Activated CD4-positive, alpha-beta T cell treated with anti-CD3 and anti-CD28 coated beads, Interleukin-2, amount 50 U/mL, for 24 hours (primary cell): ENCODE results near the gene KISS1.
"Not testable (repeated sequence)": the region's sequence is repeated elsewhere in the genome, so short reads cannot be mapped to it uniquely, and the experiment has no call there.

Experiments
- DNase-seq, 2 donors: peaks; one replicate each; pipeline ENCODE4 v3.0.0-alpha.2; 2020; ENCODE audit warnings: low read depth in 1 of 2, low spot score in 1 of 2

Gene KISS1, protein sequence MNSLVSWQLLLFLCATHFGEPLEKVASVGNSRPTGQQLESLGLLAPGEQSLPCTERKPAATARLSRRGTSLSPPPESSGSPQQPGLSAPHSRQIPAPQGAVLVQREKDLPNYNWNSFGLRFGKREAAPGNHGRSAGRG

DNA sequence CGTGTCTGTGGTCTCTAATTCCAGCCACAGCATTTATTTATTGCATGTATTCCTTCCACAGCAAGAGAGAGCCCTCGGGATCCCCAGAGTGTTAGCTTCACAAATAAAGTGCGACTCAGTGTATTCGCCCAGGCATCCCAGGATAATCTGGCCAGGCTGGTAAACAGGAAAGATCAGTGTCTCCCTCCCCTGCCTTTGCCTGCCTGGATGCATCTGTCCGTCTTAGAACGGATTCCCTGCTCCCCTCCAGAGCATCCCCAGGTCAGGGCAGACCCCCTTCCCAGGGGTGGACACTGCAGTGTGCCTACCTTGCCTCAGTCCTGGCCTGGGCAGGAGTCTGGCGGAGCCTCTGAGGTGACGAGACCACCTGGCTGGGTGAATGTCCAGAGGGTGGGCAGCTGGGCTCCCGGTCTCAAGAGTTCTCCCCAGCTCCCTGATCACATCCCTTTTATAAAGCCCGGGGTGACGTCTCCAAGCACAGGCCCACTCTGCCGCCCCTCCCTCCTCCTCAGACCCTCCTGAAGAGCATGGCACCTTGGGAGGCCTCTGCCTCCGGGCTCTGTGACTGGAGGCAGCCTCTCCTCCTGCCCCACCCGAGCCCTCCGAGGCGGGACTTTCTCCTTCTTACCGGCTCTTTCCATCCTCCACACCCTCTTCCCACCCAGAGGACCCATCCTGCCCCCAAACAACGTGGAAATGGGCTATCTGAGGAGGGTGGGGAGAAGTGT is at the start of gene KISS1:
Gene KISS1 (minus strand): TSS at position 424 of the 728 bp plus-strand sequence. CDS start 3,615 bp downstream, outside the sequence.
- no peak for DNase-seq

DNA sequence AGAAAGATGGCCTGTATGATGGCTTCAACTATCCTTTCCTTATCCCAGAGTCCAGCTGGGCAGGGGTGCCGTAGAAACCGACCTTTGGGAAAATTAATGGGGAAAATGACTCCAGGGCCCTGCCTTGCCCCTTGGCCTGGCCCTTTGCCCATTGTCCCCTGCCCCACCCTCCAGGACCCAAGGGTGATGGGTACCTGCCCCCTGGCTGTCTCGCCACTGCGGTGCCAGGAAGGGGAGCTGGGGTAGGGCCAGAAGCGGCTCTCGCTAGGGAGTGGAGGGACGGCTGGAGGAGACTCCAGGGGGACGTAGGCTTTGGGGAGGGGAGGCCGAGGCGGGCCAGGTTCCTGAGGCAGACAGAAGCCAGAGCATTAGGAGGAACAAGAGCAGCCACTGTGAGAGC is 46.6 kb upstream of the KISS1 start:
- no peak for DNase-seq

DNA sequence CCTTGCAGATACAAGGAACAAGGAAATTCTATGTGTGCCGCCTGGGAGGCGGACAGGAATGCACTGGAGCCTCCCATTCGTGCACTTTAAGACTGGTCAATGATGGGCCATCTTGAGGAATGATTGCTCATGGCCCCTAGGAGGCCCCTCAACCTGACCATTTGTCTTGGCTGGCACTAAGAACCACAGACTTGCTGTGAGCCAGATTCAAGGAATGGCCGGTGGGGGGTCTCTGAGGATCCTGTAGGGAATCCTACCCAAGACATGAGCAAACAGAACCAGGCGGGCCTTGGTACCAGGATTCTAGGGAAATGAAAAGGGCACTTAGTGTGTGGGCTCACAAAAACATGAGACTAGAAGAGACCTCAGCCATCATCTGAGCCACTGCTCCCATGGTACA is 45.6 kb upstream of the KISS1 start:
- no peak for DNase-seq

DNA sequence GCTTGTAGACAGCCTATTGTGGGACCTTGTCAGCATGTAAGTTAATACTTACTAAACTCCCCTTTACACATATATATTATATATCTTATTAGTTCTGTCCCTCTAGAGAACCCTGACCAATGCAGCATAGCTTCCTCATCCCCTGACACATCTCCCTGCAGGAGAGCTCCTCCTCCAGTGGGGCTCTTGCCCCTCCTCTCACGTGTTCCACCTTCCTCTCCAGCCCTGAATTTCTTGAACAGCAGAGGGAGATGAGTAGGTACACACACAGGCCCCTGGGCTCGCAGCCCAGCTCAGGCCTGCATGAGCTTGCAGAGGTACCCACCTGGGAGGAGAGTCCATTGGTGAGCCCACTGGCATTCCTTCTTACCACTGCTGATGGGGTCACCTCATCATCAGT is 44.8 kb upstream of the KISS1 start:
- DNase-seq = no peak

DNA sequence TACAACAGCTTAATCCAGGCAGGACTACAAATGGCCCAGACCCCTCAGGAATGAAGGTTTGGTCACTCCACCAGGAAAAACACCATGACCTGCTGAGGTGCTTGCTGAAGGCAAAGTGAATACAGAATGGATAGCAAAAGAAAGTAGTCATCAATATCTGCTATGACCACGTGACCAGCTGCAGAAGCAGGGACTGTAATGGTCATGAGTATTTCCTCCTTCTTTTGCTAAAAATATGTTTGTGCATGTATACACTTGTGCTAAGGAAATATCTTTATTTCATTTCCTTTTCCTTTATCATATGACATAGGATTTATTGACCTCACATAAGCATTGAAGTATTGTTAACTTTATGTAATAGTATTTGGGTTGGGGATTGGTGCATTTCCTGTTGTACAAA is 43.9 kb upstream of the KISS1 start:
- DNase-seq = no peak

DNA sequence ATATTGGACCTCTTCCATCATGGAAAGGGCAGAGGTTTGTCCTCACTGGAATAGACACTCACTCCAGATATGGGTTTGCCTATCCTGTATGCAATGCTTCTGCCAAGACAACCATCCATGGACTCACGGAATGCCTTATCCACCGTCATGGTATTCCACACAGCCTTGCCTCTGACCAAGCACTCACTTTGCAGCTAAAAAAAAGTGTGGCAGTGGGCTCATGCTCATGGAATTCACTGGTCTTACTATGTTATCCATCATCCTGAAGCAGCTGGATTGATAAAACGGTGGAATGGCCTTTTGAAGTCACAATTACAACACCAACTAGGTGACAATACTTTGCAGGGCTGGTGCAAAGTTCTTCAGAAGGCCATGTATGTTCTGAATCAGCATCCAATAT is 43.1 kb upstream of the KISS1 start:
- not testable (repeated sequence) for DNase-seq

DNA sequence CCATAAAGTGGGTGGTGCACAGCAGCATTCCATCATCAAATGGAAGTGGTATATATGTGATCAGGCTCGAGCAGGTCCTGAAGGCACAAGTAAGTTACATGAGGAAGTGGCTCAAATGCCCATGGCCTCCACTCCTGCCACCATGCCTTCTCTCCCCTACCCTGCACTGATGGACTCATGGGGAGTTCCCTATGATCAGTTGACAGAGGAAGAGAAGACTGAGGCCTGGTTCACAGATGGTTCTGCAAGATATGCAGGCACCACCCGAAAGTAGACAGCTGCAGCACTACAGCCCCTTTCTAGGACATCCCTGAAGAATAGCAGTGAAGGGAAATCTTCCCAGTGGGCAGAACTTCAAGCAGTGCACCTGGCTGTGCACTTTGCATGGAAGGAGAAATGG is 42.2 kb upstream of the KISS1 start:
- not testable (repeated sequence) for DNase-seq

DNA sequence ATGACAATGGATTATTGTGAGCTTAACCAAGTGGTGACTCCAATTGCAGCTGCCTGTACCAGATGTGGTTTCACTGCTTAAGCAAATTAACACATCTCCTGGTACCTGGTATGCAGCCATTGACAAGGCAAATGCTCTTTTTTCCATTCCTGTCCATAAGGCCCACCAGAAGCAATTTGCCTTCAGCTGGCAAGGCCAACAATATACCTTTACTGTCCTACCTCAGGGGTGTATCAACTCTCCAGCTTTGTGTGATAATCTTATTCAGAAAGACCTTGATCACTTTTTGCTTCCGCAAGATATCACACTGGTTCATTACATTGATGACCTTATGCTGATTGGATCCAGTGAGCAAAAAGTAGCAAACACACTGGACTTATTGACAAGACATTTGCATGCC is 41.2 kb upstream of the KISS1 start:
- not testable (repeated sequence) for DNase-seq

DNA sequence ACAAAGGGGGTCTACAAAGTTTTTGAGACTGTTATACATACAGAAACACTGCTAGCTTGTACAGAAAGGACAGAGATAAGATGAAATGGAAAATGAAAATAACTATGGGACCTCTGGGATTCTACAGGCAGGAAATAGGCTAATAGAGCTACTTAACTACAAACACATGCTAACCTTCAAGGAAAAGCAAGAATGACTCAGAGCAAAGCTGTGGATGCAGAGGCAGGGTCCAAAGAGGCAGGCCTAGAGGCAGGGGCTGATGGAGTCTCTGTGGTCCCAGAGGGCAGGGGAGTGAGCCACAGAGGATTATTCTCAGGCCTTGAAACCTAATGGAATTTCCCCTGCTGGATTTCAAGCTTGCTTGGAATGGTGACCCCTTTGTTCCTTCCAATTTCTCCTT is 36.2 kb upstream of the KISS1 start:
- DNase-seq = no peak

DNA sequence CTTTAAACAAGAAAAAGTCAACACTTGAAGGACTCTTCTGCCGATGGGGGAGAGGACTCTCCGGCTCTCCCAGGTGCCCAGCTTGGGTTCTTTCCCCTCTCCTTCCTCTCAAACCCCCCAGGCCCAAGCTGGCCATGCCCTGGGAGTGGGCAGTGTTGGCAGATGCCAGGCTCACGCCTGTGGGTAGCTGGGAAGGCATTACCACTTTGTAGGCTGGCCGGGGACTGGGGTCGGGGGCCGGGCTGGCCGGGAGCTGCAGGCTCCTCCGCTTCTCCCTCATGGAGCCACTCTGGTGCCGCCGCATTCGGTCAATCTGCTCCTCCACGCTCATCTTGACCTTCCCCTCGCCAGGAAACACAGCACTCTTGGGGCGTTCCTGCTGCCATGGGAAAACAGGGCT is 33.9 kb upstream of the KISS1 start:
- DNase-seq = no peak

DNA sequence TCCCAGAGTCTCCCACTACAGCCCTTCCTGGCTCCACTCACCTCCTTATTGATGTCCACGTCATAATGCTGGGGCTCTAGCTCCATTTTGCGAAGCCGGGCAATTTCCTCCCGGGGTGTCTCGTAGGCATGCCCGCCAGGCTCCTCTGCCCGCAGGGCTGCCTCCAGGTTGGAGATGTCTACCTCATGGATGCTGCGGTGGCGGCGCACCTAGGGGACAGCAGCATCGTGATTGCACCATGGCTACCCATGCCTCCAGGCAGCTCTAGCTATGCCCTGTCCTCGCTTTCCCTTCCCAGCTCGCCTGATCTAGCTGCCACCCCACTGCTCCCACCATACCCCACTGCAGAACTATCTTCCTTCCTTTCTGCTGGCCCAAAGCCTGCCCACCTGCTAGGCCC is 32.6 kb upstream of the KISS1 start:
- DNase-seq = no peak

DNA sequence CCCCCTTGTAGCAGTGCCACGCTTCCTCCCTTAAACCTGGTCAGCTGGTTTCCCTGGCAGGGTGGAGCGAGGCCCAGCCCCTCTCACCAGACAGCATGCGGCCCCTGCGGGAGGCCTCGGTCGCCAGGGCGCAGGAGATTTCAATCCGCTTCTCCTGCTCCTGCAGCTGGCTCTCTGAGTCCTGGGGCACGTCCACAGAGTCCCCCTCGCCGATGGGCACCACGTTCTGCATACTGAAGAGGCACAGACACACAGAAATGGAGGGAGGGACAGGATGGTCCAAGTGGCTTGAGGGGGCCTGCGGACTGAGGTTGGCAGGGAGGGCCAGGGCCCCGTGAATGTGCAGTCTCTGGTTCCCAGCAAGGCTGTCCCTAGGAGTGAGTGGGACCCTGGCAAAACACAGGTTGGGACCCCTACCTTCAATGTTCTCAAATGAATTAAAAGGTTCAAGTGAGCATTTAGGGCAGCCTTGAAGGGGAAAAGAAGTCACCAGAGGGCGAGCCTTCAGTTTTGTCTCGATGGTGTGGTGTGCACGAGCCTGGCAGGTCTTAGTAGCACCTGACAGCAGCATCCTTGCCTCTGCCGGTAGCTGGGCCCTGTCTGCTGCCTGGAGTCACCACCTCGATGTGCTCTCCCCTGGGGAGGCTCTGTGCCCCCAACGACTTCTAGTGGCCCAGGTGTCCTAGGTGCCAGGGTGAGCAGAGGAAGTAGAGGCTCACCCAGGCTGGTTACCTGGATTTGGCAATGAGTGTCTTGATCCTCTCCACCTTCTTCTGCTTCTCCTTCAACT is 31.9 kb upstream of the KISS1 start:
- DNase-seq = no peak

DNA sequence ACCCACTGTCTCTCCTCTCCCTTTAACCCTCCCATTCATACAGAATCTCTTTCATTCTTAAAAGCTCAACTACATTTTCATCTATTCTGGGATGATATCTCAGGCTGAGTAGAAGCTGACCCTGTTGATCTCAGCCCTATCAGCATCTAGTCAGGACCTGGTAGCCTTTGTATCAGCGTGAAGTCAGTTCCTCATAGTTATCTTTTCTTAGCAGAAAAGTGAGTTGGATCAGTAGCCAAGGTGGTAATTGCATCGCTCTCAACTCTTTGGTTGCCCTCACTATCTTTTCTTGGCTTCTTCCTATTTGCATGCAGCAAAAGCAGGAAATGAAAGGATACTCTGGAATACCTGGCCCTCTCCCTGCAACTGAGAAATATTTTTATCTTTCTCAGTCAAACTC is 31.1 kb upstream of the KISS1 start:
- no peak for DNase-seq

DNA sequence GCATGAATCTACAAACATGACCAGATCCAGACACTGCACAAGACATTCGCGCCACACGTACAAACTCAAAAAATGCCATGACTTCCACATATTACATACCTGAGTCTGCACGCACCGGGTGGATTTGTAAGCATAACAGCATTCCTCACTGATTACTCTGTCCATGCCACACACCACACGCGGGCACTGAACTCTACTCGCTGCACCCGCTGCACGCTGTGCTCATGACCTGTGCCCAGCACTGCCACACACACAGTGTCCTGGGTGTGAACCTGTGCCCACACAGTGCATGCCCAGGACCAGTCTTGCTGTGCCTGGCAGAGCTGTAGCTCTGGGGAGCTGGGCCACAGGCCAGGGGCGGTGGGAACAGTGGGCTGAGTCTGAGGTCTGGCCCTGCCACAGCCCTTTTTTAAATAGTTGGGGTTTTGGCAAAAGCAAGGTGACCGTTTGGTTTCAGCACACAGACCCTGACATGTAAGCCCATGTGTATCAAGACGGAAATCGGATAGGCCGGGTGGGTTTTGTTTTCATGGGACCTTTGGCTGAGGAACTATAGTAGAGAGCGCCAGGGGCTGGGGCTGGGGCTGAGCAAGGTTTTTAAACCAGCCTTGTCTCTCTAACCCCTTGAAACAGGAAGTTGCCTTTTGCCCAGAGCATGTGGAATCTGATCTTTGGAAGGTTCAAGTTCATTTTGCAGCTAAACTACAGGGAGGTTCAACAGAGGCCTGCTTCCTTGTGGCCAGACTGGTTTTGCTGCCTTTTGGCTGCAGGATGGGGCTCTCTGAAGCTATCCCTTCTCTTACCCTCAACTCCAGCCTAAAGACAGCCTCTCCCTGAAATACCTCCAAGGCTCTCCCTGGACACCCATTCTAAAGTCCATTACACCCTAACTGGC is 29.8 kb upstream of the KISS1 start:
- no peak for DNase-seq

DNA sequence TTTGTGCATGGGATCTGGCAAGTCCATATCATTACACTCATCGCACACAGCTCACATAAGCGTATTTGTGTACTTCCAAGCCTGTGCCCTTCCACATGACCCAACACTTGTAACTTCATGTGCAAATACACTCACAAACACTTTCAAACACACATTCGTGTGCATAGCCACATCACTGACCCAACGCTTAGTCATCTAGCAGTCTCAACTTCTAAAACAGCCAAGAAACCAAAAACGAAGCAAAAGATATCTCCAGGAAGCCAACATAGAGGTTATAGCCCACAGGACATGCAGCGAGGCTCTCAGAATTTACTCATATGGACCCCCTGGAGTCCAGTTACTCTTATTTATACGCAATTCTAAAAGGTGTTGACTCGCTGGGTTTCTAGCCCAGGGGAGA is 28.4 kb upstream of the KISS1 start:
- no peak for DNase-seq

DNA sequence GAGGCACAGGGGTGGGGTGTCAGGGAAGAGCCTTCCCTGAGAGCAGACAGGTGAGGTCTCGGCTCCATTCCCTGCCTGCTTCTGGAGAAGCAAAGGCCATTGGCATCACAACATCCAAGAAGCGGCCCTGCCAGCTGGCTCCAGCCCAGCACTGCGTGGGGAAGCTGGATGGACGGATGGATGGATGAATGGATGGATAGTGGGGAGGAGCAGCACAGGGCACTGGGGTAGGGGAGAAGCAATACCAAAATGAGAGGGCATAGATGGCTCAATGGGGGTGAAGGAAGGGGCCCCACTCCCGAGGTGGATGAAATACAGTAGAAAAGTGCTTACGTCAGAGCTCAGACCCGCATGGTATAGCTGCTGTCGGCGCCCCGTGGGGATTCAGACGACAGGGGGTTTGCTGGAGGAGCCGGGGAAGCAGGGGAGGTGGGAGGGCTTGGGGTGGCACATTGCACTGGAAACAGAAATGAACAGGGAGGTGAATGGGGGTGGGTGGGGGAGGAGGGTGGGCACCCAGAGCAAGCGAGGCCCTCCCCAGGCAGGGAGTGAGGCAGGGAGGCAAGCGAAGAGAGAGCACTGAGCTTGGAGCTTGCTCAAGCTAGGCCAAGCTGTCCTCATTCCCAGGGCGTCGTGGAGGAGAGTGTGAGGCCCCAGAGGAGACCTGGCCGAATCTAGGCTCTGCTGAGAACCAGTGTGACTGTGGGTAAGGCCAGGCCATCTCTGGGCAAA is 27.0 kb upstream of the KISS1 start:
- DNase-seq = no peak

DNA sequence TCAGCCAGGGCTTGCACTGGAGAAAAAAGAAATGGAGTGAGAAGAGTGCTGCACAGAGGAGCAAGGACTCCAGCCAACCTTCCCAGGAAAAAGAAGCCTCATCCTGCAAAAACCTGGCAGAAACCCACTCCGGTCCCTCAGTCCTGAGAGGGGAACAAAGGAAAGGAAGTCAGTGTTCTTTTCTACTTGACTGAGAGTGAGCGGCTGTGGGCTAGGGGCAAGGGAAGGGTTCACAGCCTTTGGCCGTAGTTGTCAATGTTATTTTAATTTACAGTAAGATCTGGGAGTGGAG is 26.4 kb upstream of the KISS1 start:
- DNase-seq = no peak

DNA sequence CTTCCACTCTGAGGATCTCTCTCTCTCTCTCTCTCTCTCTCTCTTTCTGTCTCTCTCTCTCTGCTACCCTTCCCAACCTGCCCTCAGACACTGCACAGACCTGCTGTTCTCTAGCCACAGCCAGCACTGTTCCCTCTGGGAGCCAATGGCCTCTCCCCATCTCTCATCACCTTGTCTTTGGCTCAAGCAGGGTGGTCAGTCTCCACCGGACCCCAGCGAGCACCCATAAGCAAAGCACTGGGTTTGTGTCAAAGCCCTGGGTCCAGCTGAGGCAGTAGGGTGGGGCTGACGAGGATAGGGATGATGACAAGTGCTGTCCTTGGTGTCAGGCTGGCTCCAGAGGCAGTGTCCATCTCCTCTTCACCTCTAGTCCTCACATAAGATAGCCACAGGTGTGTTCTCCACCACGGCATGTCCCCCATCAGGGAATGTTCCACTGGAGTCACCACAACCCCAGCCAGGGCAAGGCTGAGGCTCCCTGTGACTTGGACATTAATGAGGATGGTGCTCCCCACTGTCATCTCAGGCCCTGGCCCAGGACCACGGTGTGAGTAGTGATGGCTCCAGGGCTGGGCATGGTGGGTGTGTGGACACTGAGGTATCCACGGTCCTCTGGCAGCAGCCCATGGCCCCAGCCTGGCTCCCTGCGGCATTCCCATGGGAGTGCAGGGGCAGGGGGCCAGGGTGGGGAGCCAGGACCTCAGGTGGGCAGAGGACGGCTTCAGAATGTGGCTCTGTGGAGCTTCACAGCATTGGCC is 25.9 kb upstream of the KISS1 start:
- no peak for DNase-seq

DNA sequence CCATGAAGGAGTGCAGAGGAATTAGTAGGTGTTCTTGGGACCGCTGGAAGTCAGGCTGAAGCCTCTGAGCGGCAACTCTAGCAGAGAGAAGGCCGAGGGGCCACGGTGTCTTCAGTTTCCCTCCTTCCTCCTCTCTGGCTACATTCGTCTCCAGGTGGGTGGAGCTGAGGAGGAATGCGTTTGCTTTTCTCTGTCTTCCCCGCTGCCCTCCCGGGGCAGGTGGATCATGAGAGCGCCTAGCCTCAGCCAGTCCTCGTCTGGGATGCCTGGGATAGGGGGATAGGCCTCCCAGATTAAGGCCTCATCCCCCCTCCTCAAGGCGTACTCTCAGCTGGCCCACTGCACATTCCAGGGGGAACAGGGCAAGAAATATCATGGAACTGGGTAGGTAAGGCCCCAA is 25.0 kb upstream of the KISS1 start:
- DNase-seq = no peak

DNA sequence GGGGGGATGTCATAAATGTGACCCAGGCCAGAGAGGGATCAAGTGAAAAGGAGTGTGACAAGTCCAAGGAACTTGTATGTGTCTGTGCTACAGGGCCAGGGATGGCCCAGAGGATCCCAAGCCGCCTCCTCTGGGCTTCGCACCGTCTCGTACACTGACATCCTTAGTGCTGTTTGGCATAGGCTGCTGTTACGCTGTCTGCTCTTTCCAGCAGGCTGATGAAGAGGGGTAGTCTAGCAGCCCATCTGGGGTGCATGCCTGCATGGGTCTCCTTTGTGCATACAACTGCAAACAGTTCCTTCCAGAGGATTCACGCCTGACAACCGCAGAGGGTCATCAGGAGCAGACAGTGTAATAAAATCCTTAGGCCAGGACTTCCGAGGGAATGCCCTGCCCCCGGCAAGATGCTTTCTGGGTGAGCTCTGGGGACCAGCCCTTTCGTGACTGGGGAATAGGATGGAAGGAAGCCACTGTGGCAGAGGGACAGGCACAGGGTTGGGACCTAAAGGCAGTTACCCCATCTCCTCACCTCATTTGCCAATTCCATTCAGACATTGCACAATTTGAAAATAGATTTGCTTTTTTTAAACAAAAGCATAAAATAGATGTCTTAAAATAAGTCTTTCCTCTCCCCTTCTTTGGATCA is 23.8 kb upstream of the KISS1 start:
- no peak for DNase-seq
